GM18858 (cell line): ENCODE data around the gene AMN.

Experiments used
- ATAC-seq: cut with Tn5 transposase; IDR thresholded peaks from one replicate; pipeline ENCODE4 v1.9.1; 2021; ENCODE audit not compliant: unreplicated experiment

The AMN gene

DNA sequence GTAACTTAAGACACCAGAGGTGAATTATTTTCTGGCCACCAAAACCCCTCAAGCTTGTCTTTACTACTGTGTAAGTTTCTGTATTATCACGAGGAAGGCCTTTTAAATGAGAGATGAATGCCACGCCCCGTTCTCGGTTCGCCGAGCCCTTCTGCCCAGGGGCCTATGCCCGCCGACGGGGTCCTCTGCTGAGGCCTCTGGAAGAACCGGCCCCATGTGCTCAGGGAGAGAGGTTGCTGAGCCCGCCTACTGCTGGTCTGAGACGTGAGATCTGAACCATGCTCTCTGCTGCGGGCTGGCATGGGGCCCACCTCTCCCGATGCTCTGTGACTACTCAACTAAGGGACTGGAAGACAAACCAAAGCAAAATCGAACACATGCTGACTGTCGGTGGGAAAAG lies 21.0 kb downstream of the AMN start:
- no peak for ATAC-seq

DNA sequence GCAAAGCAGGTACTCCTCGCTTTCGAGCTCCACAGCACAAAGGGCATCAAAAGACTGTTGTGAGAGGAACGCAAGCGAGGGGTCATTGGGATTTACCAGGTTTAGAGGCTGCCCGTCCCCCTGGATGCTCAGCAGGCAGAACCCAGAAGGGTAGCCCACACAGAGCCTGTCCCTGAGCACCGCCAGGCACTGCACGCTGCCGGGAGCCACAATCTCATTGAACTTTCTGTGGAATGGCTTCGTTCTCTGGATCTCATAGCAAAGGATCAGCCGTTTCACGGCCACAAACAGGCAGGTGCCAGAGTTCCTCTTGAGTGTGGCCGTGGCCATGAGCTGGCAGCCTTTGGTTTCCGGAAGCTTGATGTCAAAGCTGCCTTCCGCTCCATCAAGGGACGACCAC lies 21.5 kb downstream of the AMN start:
- no peak for ATAC-seq

DNA sequence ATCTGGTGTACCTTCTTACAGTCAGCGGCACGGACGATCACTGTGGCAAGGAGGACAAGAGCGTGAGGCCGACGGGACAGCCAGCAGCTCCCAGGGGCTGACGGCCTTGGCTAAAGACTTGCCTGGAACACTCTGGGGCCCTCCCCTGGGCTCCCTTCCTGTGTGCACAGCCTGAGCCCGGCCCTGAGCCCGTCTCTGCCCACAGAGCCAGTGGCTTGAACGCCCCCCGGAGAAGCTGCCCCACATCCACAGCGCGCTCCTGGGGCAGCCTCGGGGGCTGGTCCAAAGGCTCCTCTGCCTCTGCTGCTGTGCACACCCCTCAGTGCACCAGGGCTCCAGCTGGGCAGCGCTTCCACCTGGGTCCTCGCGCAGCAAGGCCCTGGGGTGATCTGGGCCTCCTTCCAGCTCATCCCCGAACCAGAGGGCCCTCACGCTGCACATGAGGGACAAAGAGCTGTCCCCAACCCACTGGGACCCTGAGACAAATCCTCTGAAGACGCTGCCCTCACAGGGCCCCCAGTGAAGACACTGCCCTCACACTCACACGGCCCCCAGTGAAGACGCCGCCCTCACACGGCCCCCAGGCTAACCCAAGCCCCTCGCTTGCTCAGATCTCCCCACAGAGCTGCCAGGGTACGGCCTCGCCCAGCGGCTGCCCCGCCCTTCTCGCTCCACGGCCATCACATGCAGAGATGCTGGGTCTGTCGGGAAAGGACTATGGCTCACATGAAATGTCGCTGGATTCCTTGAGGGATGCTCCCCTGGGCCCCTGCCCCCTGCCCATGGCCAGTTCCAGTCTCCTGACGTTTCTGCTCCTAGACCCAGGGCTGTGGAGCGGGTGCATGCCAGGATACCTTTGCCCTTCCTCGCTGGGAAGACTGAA lies 22.2 kb downstream of the AMN start:
- no peak for ATAC-seq

DNA sequence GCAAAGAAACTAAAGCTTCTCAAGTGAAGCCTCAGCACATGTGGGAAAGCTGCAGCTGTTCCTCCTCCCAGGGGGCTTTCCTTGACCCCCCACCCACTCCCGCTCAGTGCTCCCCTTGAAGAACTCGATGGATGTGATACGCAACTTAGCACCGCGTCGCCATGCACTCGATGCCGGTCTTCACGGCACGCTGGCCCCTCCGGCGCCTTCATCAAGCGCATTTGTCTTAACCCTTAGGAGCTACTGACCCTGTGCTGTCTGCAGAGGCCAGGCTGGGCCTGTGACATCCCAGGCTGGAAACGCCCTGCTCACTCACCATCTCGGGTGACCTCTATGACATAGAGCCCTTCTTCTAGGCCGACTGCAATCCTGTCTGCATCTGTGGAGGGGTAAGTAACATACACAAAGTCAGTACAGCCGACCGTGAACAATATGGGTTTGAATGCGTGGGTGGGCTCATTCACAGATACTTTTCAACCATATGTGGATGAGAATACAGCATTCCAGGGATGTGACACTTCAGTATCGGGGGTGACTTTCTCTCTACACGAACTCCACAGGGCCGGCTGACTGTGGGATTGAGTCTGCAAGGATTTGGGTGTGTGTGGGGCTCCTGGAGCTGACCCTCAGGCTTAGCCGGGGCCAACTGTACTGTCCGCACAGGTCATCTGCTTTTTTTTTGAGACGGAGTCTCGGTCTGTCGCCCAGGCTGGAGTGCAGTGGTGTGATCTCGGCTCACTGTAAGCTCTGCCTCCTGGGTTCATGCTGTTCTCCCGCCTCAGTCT lies 23.1 kb downstream of the AMN start:
- no peak for ATAC-seq

DNA sequence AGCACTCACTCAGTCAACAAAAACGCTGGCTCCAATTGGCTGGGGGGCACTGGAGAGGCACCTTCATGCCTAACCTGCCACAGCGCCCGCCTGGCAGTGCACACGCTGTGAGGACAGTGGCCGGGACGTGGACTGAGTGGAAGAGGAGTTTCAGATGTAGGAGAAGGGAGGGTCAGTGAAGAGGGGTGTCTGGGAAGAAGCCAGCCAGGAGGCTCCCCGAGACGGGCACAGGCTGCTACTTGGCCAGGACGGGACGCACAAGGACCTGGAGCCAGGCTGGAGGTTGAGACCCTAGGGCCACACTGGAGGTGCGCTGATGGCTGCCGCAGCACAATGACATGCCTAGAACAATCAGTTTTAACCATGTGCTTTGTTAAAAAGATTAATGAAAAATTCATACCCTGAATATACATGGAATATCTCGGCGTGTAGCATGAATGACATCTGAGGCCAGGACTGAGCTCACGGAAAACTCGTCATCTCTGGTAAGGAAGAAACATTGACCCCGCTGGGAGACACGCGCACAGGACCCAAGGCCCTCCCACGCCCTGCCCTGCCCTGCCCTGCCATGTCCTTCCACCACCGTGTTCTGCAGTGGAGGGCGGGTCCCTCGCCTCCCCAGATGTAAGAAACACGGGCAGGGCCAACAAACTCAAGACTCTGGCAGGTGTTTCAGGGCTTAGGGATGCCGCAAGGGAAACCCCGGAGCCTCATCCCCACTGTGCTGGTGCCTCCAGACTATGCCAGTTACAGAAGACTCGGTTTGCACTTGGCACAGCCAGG lies 25.0 kb downstream of the AMN start:
- ATAC-seq, result no peak

DNA sequence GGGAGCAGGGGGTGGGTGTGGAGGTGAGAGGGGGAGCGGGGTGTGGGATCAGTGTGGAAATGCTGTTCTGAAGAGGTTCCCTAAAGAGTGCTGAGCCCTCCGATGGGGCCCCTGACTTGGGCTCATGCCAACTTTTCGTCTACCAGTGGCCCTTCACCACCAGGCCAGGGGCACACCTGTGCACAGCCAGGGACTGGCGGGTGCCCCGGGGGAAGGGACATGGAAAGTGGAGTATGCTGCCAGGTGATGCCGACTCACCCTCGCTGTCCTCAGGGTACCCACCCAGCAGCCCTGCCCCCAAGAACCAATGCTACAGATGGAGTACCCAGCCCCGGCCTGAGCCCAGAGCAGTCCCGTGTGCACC lies 26.2 kb downstream of the AMN start:
- no peak for ATAC-seq

DNA sequence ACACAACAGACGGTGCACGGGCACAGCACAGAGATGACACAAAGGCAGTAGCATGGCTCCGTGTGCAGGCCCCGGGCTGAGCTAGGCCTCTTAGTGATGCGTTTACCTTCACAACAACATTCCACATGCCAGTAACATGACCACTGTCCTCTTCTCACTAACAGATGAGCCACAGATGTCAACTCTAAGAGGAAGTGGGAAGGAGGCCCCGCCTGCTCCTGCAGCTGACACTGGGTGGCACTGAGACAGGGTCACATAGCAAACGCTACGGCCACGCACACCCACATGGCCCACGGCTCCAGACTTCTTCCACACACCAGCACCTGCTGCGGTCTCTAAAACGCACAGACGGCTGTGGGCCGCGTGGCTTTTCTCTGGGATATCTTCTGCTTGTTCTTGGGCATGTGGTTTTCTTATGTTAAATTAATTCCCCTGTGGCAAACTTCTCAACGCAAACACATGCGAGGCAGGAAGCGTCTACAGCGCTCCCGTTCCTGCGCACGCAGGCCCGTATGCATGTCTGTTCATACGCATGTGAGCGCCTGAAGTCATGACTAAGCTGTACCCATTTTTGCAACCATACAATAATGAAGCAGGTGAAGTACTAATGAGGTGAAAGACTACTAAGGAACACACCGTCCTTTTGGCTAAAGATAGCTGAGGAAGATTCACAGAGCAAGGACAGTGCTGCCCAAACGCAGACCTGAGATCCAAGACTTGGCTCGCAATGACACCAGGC lies 26.8 kb downstream of the AMN start:
- no peak for ATAC-seq

DNA sequence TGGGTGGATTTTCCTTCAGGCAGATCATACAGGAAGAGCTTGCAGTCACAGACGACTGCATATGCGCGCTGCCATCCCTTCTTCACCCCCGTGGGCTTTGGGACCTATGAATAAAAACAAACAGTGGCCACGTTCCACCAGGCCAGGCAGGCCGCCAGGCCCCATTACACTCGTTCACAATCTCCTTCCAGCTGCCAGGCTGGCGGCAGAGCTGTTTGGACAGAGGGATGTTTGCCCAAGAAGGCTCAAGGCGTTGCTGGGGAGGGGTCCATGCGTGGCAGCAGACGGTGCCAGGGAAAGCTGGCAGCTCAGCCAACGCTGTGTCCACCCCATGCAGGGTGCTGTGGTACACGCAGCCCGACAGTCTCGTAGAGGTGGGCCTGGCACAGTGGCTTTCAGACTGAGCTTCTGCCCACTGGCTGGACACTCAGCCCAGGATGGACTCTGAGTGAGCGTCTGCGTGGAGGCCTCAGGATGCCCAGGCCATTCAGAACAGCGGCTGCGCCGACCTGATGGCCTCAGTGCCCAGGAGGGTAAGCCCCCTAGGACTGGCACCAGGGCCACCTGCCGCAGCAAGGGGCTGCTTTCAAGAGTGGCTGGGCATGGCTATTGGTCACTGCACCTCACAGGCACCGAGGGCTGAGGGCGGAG lies 27.5 kb downstream of the AMN start:
- no peak for ATAC-seq

DNA sequence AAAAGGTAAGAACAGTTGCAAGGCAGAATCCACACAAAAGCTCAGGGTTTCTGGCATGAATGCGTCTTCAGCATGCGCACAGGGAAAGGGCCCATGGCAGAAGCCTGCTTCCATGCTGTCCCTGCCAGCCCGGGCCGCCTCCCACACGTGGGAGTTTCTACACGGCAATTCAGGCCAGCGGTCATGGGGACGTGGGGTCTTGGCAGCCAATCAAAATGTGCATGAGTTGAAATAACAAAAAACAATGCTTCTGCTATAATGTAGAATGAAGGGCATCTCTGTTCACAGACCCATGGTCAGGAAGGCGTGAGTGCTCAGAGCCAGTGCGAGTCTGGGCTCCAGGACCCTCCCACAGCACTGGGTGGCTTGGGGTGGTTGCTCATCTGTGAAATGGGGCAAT lies 28.6 kb downstream of the AMN start:
- no peak for ATAC-seq

DNA sequence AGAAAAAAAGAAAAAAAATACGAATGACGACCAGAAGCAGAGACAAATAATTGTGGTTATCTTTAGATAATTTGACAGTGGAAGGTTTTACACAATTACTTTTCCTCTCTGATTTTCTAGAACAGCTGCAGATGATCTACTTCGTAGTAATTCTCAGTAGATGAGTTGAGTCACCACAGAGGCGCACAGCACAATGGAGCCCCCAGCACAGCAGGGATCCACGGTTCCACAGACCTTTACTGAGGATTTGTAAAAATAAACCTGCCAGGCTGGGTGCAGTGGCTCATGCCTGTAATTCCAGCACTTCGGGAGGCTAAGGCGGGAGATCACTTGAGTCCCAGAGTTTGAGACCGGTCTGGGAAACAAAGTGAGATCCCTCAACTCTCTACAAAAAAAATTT lies 29.3 kb downstream of the AMN start:
- no peak for ATAC-seq

DNA sequence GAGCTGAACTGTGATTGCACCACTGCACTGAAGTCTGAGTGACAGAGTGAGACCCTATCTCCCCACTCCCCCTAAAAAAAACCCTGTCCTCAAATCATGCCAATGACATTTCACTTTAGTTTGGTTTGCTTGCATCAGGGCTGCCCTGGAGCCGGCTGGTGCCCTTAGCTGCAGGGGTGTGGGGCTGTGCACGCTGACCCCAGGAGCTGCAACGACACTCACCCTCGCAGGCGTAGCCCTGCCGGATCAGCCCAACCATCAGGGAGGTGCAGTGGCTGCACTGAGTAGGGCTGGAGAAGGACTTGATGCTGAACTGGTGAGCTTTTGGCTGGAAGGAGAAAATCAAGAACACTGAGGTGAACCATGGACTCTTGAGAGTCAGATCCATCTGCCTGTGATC lies 29.8 kb downstream of the AMN start:
- ATAC-seq, result no peak

DNA sequence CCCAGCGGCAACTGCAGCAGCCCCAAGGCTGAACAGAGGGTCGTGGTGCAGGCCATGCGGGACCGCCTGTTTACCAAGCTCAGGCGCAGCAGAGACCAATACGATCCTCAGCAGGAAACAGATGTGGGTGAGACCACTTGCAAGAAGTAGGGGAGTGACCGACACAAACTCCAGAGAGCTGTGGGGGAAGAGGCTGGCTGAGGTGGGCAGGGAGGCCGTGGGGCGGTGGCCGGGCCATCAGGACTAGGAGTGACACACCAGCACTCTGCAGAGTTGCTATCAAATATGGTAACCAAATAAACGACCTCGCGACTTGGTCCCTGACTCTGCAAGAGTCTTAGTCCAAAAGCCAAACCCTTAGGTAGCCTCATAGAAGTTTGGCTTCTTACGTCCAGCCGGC lies 30.6 kb downstream of the AMN start:
- no peak for ATAC-seq

DNA sequence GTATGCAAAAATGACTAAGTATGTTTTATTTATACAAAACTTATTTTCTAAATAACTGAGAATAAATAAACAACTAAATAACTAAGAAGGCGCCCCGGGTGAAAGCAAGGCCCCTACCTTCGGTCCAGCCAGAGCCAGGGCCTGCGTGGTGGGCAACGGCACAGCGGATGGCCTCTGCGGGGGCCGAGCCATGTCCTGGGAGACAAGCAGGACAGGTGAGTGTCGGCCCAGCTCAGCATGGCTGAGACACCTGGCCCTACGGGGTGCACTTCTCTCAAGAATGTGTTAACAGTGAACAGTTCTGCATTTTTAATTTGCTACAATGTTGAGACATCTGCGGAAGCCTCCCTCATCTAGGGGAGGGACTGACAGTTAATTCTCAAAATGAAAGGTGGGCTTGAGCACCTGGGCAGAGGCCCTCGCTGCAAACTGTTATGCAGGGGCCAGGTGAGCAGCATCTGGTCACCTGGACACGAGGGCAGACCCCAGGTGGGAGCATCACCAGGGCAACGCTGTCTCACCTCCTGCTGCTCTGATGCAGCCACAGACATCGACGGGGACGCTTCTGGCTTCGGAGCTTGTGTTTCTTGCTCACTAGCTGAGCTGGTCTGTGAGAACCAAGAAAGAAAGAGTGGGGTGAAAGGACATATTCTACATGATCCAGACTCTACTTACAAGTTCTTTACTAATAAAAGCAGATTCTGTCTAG lies 31.8 kb downstream of the AMN start:
- no peak for ATAC-seq

DNA sequence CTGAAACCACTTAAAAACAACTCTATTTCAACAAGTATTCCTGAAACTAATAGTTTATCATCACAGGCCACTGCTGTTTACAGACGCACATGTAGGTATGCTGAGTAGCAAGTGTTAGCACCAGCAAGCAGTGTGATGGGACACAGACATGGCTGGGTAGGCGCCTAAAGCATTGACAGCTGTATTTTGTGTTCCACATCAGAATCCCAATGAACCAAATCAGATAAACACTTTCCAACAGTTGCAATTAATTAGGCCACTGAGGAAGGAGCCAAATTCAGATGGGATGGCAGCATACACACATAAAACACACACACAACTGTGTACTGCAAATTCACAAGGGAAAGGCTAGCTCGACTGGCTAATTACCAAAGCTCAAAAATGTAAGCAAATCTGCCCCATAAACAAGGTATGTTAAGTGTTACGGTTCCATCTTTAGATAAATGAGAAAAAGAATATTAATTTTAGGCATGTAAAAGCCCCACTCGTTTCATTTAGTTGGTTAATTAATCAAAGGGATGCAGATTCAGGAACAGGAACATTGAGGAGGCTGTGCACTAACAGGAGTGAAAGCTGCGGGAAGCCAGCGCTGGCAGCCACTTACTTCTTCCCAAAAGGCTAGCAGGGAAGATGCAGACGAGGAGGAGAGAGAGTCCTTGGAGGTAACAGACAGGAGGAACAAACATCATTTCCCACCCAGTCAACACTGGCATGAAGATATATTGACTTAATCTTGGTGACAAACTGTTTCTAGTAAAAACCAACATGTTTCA lies 33.4 kb downstream of the AMN start:
- no peak for ATAC-seq

DNA sequence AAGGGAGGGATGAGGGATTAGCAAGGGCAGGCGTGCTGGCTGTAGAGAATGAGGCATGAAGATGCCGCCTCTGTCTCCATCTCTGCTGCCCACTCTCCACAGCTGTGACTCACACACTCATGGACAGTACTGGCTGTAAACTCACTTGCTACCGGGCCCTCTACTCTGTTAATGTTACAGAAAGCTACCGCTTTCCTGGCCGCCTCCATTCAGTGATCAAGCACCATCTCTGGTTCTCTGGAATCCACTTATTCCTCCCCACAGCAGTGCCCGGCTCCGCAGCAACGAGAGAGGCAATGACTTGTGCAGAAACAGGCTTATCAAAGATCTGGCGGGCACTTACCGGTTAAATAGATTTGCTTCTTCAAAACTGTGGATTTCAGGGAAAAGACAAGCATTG lies 34.8 kb downstream of the AMN start:
- no peak for ATAC-seq

DNA sequence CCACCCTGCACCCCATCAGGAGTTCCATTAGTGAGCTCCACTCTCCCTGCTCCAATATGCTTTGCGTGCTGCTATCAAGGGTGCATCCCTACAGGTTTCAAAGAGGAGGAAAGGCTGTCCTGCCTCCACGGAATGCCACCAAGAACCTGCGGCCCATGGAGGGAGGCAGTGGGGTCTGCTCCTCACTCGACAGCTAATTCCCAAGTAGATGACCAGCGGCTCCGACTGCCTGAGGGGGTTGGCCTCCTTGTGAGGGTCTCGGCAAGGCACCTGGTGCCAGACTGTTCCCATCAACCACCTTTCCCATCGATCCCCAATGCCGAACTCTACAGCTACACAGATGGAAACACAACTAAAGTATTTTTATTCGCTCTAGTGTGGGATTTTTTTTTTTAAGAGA lies 36.0 kb downstream of the AMN start:
- no peak for ATAC-seq

DNA sequence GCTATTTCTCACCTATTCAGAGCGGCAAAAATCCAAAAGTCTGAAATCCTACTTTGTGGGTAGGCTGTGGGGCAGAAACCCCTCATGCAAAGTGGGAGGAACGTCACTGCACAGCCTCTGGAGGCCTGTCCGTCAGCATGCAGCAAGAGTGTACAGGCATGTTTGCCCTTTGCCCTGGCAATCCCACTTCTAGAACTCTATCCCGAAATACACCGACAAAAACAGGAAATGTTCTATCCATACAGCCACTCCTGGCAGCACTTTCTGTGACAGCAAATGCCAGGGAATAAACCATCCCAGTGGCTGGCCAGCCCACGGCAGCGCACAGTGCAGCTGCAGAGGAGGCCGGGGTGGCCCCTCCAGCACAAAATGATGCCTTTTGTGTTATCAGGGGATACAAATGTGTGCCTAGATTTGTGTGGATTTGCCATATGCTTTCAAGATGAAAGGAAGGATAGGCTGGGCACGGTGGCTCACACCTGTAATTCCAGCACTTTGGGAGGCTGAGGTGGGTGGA lies 39.7 kb downstream of the AMN start:
- ATAC-seq, result no peak

DNA sequence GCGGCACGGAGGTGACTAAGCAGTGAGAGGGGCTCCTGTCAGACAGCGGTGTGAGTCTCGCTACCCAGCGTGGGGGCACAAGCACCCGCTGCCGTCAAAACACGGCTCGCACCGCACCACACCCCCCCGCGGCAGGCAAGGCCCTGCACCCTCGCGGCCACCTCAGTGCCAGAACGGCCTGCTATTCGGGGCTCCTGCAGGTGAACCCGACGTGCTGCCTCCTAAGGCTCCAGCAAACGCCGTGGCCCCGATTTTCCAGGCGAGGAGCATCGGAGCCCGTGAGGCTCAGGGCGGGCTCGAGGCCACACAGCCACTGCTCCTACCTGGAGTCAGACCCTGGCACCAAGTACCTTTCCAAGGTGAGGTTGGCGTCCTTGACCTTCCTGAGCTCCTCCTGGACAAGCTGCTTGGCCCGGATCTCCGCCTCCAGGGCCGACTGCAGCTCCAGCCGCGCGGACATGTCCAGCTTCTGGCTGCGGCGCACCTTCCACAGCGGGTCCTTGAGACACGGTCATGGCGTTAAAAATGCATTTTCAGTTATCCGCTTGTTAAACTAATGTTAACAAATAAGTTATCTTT lies 41.8 kb downstream of the AMN start:
- no peak for ATAC-seq

DNA sequence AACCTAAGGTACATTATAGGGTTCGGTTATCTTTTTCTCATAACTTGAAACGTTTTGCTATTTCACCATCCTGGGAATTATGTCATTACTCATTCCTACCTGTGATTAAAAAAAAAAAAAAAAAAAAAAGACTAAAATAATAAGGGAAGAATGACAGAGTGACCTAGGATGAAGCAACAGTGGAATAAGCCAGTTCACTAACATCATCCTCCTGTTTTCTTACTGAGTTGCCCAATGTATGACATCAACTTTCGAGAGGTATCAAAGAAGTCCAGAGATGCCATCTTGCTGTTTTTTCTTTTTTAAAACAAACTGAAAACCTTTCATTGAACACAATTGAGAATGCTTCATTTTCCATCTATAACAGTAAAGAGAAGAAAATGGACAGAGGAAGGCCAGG lies 42.8 kb downstream of the AMN start:
- ATAC-seq, result no peak
